Fibroblast of lung (primary cell): ENCODE data around the gene IGHMBP2.

Experiments
- CTCF ChIP-seq, 2 donors: IDR thresholded peaks in 1 of 2; conservative IDR thresholded peaks in 1 of 2; 1 replicate in 1 of 2; 2 replicates in 1 of 2; pipeline ENCODE4 v1.5.1; 2011 to 2012; ENCODE audit warnings: low read length in 2 of 2, control low read depth in 1 of 2, inconsistent platforms in 1 of 2, low read depth in 1 of 2, mild to moderate bottlenecking in 1 of 2
- EZH2 ChIP-seq: IDR thresholded peaks from 2 replicates; pipeline ENCODE4 v1.5.1; 2012; ENCODE audit warnings: low read length, control low read depth, mild to moderate bottlenecking; ENCODE audit errors: missing control alignments

GRCh38 chr11:68946416-68947090 is 42.9 kb downstream of the IGHMBP2 start:
- TF ChIP-seq EZH2 = no peak
- no peak for TF ChIP-seq CTCF (conservative IDR thresholded peaks at IDR 0.05 in 1 of 2, IDR thresholded peaks at IDR 0.05 in 1 of 2; ENCODE audit: low read depth in 1 of 2, low read length in 2 of 2)
